MCF 10A (cell line): ENCODE measurements around the gene DCHS2. TPM values are rescaled to one million over a fixed set of nuclear protein-coding genes. Genes with fewer than 3 reads are reported as not detected.

ENCODE experiments used
- BruUV-seq: library from RNA; stranded (reverse); fragments of 400-500 nt; replicated peaks from 2 replicates; lab custom pipeline; 2021; lab: Mats Ljungman, UMichigan
- CTCF ChIA-PET: fragments of 300-600 bp; sonication (Branson Sonifier 250); formaldehyde crosslinking; extraction: SDS; loops from one replicate; lab custom pipeline; 2021; ENCODE audit warnings: antibody characterized with exemption, inconsistent platforms; lab: Yijun Ruan, JAX
- POLR2A ChIA-PET: fragments of 300-600, 350-650 bp; sonication (Branson Sonifier 250); formaldehyde crosslinking; extraction: SDS; loops from one replicate; lab custom pipeline; 2020; ENCODE audit warnings: antibody characterized with exemption, inconsistent platforms; lab: Yijun Ruan, JAX
- DNase-seq: peaks from one replicate; pipeline ENCODE4 v3.0.0-alpha.2; 2018; ENCODE audit not compliant: unreplicated experiment
- H3K27ac Mint-ChIP-seq: one replicate; pipeline ENCODE4 v1.8.0; 2022; ENCODE audit warnings: mild to moderate bottlenecking, low read depth, mixed read lengths; ENCODE audit not compliant: unreplicated experiment
- H3K27me3 Mint-ChIP-seq: one replicate; pipeline ENCODE4 v1.8.0; 2022; ENCODE audit warnings: mixed read lengths; ENCODE audit not compliant: insufficient read depth, unreplicated experiment
- H3K36me3 Mint-ChIP-seq: one replicate; pipeline ENCODE4 v1.8.0; 2022; ENCODE audit warnings: mild to moderate bottlenecking, moderate library complexity, mixed read lengths; ENCODE audit not compliant: insufficient read depth, unreplicated experiment
- H3K4me1 Mint-ChIP-seq: one replicate; pipeline ENCODE4 v1.8.0; 2022; ENCODE audit warnings: mixed read lengths; ENCODE audit not compliant: insufficient read depth, unreplicated experiment
- H3K4me3 Mint-ChIP-seq: one replicate; pipeline ENCODE4 v1.8.0; 2022; ENCODE audit warnings: mild to moderate bottlenecking, moderate library complexity, mixed read lengths; ENCODE audit not compliant: unreplicated experiment
- H3K9me3 Mint-ChIP-seq: one replicate; pipeline ENCODE4 v1.8.0; 2022; ENCODE audit warnings: mixed read lengths; ENCODE audit not compliant: unreplicated experiment
- intact Hi-C: fragments of 100-400 bp; cut with micrococcal nuclease; formaldehyde crosslinking; loops from 2 replicates; pipeline ENCODE4 v1.14.1; 2022
- total RNA-seq: library from RNA; stranded (reverse); gene quantifications from 2 replicates; pipeline ENCODE4 v1.2.3, GENCODE V29; 2022
- TF ChIP-seq, protein P1 (sequence below): fragments of 200-600 bp; IDR thresholded peaks from one replicate; pipeline ENCODE4 v1.8.0; 2022; ENCODE audit warnings: antibody characterized with exemption, mild to moderate bottlenecking; ENCODE audit not compliant: unreplicated experiment

Gene DCHS2
- total RNA-seq, 1 experiment from 2014 or later = 0.02 TPM

GRCh38 chr4:154414796-154415195, 76.8 kb downstream of the DCHS2 start:
- intact Hi-C loops = loop anchor here (5.0 kb wide), 2 partner anchors 53 to 93 kb away; no protein-coding TSS in a partner anchor
- CTCF ChIA-PET = interaction anchor here (1.0 to 3.1 kb wide), 4 partner anchors 10 to 629 kb away, joined by 3 to 15 read pairs (median 4); no protein-coding TSS in a partner anchor
- BruUV-seq = no TSS peak

DNA sequence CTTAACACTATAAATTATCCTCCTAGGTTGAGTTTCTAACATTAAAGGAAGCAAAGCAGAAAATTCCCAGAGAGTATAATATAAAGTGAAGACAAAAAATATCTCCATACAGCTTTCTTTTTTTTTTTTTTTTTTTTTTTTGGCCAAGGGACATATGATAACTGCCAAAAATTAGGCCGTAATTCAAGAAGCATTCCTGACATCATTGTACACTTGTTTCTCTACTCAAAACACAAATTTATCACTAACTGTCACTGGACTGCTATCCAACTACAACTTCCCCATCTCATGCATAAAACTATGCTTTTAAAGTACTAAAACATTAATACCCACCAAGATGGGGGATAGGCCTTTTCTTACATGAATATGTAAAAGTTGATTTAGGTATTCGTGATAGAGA, 77.2 kb downstream of the DCHS2 start:
- POLR2A ChIA-PET = interaction anchor here (0.6 kb wide), 1 partner anchor 63 kb away, joined by 3 read pairs; no protein-coding TSS in a partner anchor
- intact Hi-C loops = no loop called here

More at GRCh38 chr4:154414796-154415195, 76.8 kb downstream of the DCHS2 start:
- no peak overlapping the region for H3K4me3 Mint-ChIP-seq
- H3K4me1 Mint-ChIP-seq = peaks cover 13% of the 10 kb centered on the region
- TF ChIP-seq, protein P1, sequence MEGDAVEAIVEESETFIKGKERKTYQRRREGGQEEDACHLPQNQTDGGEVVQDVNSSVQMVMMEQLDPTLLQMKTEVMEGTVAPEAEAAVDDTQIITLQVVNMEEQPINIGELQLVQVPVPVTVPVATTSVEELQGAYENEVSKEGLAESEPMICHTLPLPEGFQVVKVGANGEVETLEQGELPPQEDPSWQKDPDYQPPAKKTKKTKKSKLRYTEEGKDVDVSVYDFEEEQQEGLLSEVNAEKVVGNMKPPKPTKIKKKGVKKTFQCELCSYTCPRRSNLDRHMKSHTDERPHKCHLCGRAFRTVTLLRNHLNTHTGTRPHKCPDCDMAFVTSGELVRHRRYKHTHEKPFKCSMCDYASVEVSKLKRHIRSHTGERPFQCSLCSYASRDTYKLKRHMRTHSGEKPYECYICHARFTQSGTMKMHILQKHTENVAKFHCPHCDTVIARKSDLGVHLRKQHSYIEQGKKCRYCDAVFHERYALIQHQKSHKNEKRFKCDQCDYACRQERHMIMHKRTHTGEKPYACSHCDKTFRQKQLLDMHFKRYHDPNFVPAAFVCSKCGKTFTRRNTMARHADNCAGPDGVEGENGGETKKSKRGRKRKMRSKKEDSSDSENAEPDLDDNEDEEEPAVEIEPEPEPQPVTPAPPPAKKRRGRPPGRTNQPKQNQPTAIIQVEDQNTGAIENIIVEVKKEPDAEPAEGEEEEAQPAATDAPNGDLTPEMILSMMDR = no peak
- no peaks in the 10 kb centered on the region for H3K9me3 Mint-ChIP-seq
- no peak for DNase-seq
- no peaks in the 10 kb centered on the region for H3K36me3 Mint-ChIP-seq
- H3K27me3 Mint-ChIP-seq = no peaks in the 10 kb centered on the region
- POLR2A ChIA-PET = no interaction called here
- H3K27ac Mint-ChIP-seq = no peak overlapping the region

DNA sequence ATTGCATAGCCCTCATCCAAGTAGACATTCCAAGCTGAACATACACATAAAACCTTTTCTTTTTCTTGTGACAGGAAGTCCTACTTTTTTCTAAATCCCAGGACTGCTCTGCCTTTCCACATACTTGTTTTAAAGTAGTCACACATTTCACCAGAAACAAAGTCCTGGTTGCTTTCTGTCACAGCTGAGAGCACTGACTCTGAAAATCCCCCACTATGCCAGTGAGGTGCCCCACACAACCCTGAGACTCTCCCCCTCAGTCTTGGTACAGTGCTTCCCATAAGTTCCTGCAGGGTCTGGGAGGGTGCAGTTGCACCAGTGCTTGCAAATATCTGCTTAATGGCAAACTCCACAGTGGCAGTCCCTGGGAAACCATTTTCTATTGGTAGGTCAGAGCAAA, 84.2 kb downstream of the DCHS2 start:
- no peak for DNase-seq
- CTCF ChIA-PET = interaction anchor here (1.8 kb wide), 1 partner anchor 99 kb away, joined by 7 read pairs; no protein-coding TSS in a partner anchor
- Mint-ChIP-seq H3K4me3 (no peak overlapping the region), H3K9me3 (no peaks in the 10 kb centered on the region), H3K27me3 (no peaks in the 10 kb centered on the region), H3K36me3 (no peaks in the 10 kb centered on the region), H3K27ac (no peak overlapping the region), H3K4me1 (no peaks in the 10 kb centered on the region)
- TF ChIP-seq, protein P1 = no peak
- intact Hi-C loops = no loop called here
- POLR2A ChIA-PET = interaction anchor here (0.8 kb wide), 1 partner anchor 10 kb away, joined by 3 read pairs; no protein-coding TSS in a partner anchor
- no TSS peak for BruUV-seq

More for the DNA sequence above, 77.2 kb downstream of the DCHS2 start:
- H3K9me3 Mint-ChIP-seq = no peaks in the 10 kb centered on the region
- H3K36me3 Mint-ChIP-seq = no peaks in the 10 kb centered on the region
- CTCF ChIA-PET = interaction anchor here (0.7 to 3.1 kb wide), 3 partner anchors 15 to 92 kb away, joined by 4 to 15 read pairs (median 5); no protein-coding TSS in a partner anchor
- DNase-seq = no peak
- no peak overlapping the region for H3K27ac Mint-ChIP-seq
- peaks cover 13% of the 10 kb centered on the region for H3K4me1 Mint-ChIP-seq
- H3K27me3 Mint-ChIP-seq = no peaks in the 10 kb centered on the region
- TF ChIP-seq, protein P1 = no peak
- no peak overlapping the region for H3K4me3 Mint-ChIP-seq
- BruUV-seq = no TSS peak

GRCh38 chr4:154406018-154406795, 85.4 kb downstream of the DCHS2 start:
- Mint-ChIP-seq H3K27ac (no peak overlapping the region), H3K27me3 (no peaks in the 10 kb centered on the region), H3K4me3 (no peak overlapping the region), H3K36me3 (no peaks in the 10 kb centered on the region), H3K9me3 (no peaks in the 10 kb centered on the region), H3K4me1 (peaks cover under 1% of the 10 kb centered on the region)
- CTCF ChIA-PET = interaction anchor here (0.9 to 1.0 kb wide), 2 partner anchors 10 to 100 kb away, joined by 3 read pairs; no protein-coding TSS in a partner anchor
- BruUV-seq = no TSS peak
- intact Hi-C loops = no loop called here
- TF ChIP-seq, protein P1 = no peak
- POLR2A ChIA-PET = interaction anchor here (0.8 kb wide), 1 partner anchor 11 kb away, joined by 3 read pairs; no protein-coding TSS in a partner anchor
- DNase-seq = no peak
